ENCODE results near the gene LRRC4C. TPM values are rescaled to one million over a fixed set of nuclear protein-coding genes. Genes with fewer than 3 reads are reported as not detected.

LRRC4C gene
- total and polyA plus RNA-seq, 2 donors (not counting 3 experiments of a cell fraction or from before 2014, with no cell fraction given) = not detected

GRCh38 chr11:41134971-41135370 lies 324.5 kb downstream of the LRRC4C start:
- dilution Hi-C loops (cut with MboI; ENCODE audit: extremely low pct_ligation_motif_present, low sequenced_read_pairs) (no loop called here), intact Hi-C loops (cut with micrococcal nuclease) (no loop called here)

More at GRCh38 chr11:41134971-41135370, 324.5 kb downstream of the LRRC4C start:
- TF ChIP-seq POLR2AphosphoS5 (IDR thresholded peaks at IDR 0.05; ENCODE audit: insufficient read depth, low read depth, low read length) = no peak
- no peak for TF ChIP-seq FOS (IDR thresholded peaks at IDR 0.05; ENCODE audit: borderline replicate concordance, insufficient read depth, low read length)
- TF ChIP-seq GATA2 (IDR thresholded peaks at IDR 0.05; ENCODE audit: insufficient read depth, insufficient read length, low read depth, low read length) = no peak
- no peak for TF ChIP-seq POLR2A (IDR thresholded peaks at IDR 0.05; ENCODE audit: low read depth, low read length)
- TF ChIP-seq MYC (IDR thresholded peaks at IDR 0.05; ENCODE audit: low read depth, low read length) = no peak
- TF ChIP-seq JUN (IDR thresholded peaks at IDR 0.05; ENCODE audit: borderline replicate concordance, insufficient read depth, insufficient read length, low read depth) = no peak
- no peak for TF ChIP-seq EZH2 (IDR thresholded peaks at IDR 0.05; ENCODE audit: borderline replicate concordance, low read depth, low read length, severe bottlenecking)
- TF ChIP-seq, protein P1, sequence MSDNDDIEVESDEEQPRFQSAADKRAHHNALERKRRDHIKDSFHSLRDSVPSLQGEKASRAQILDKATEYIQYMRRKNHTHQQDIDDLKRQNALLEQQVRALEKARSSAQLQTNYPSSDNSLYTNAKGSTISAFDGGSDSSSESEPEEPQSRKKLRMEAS (IDR thresholded peaks at IDR 0.05; ENCODE audit: insufficient read depth, insufficient read length) = no peak
- TF ChIP-seq CTCF (IDR thresholded peaks at IDR 0.05; ENCODE audit: extremely low read depth in 1 of 2, insufficient read depth in 1 of 2, low read depth in 1 of 2, low read length in 2 of 2) = no peak
- CTCF ChIA-PET = no interaction called here
- Histone ChIP-seq H3K4me2 (ENCODE audit: insufficient read depth, low read length) (no peak overlapping the region), H3K9me1 (replicated peaks; ENCODE audit: control insufficient read depth, extremely low read depth, insufficient read depth, low read length) (no peaks in the 10 kb centered on the region), H3K4me3 (replicated peaks in 1 of 3; ENCODE audit: insufficient read depth in 1 of 3, low read depth in 1 of 3, low read length in 3 of 3) (no peak overlapping the region), H2AFZ (ENCODE audit: low read depth, low read length) (no peak overlapping the region), H4K20me1 (replicated peaks; ENCODE audit: control insufficient read depth, extremely low read depth, insufficient read depth, low read length) (no peaks in the 10 kb centered on the region), H3K4me1 (ENCODE audit: control insufficient read depth, extremely low read depth, insufficient read depth, low read length) (no peaks in the 10 kb centered on the region), H3K27ac (ENCODE audit: insufficient read depth, low read depth, low read length) (no peak overlapping the region), H3K9me3 (replicated peaks; ENCODE audit: control insufficient read depth, insufficient read depth, low read length) (no peaks in the 10 kb centered on the region), H3K27me3 (ENCODE audit: control insufficient read depth in 2 of 2, insufficient read depth in 2 of 2, low read length in 2 of 2) (no peaks in the 10 kb centered on the region), H3K79me2 (ENCODE audit: control insufficient read depth, insufficient read depth, low read length) (no peaks in the 10 kb centered on the region), H3K36me3 (ENCODE audit: control insufficient read depth in 2 of 2, extremely low read depth in 1 of 2, insufficient read depth in 2 of 2, low read length in 2 of 2) (no peaks in the 10 kb centered on the region), H3K9ac (replicated peaks; ENCODE audit: extremely low read depth, insufficient read depth, low read length) (no peak overlapping the region)
- no TSS peak for BruUV-seq (replicated peaks)
- no peak for FAIRE-seq
- POLR2A ChIA-PET = no interaction called here
- no peak for DNase-seq (ENCODE audit: low read depth, low spot score)

Measured in endothelial cell of umbilical vein (primary cell).